A549 (cell line): ENCODE measurements around the gene EPHB6. TPM values are rescaled to one million over a fixed set of nuclear protein-coding genes. Genes with fewer than 3 reads are reported as not detected.

Source experiments
- ATAC-seq, 2 experiments: fragments of 200-7000 bp in 1 of 2; fragments of >200 bp in 1 of 2; cut with Nextera tagmentation in 1 of 2; cut with Tn5 transposase in 1 of 2; 3 replicates each; pipeline versions ENCODE4 v1.8.0 to v1.9.1; 2018 to 2020; ENCODE audit warnings: mild to moderate bottlenecking in 1 of 2, moderate library complexity in 1 of 2
- CTCF ChIA-PET: fragments of 300-600 bp; sonication (Branson Sonifier 250); formaldehyde crosslinking; extraction: SDS; loops from one replicate; lab custom pipeline; 2021; ENCODE audit warnings: antibody characterized with exemption, inconsistent platforms; lab: Yijun Ruan, JAX
- POLR2A ChIA-PET: fragments of 350-600 bp; formaldehyde crosslinking; extraction: SDS; loops from one replicate; lab custom pipeline; 2021; ENCODE audit warnings: antibody characterized with exemption, inconsistent platforms; lab: Yijun Ruan, JAX
- DNase-seq, 2 experiments: peaks; one replicate each; pipeline versions ENCODE4 v3.0.0 to v3.0.0-alpha.2; 2011 to 2016; ENCODE audit warnings: low read depth in 1 of 2, low spot score in 1 of 2
- FAIRE-seq: peaks from 2 replicates; lab custom pipeline; 2011; peaks lifted over from hg19 to GRCh38; lab: Jason Lieb, UNC
- H3K27ac ChIP-seq, 2 experiments: fragments of >200 bp; sonication (Bioruptor Twin); formaldehyde crosslinking; 3 replicates each; pipeline ENCODE4 v1.5.1; 2016 to 2017
- H3K4me1 ChIP-seq: fragments of >200 bp; sonication (Bioruptor Twin); formaldehyde crosslinking; 3 replicates; pipeline ENCODE4 v1.6.1; 2016
- H3K4me2 ChIP-seq: fragments of >200 bp; sonication (Bioruptor Twin); formaldehyde crosslinking; 3 replicates; pipeline ENCODE4 v1.6.1; 2016
- H3K4me3 ChIP-seq: fragments of >200 bp; sonication (Bioruptor Twin); formaldehyde crosslinking; 3 replicates; pipeline ENCODE4 v1.5.1; 2016
- H3K9me3 ChIP-seq: fragments of >200 bp; sonication (Bioruptor Twin); formaldehyde crosslinking; 3 replicates; pipeline ENCODE4 v1.6.1; 2016
- ATOH8 ChIP-seq: fragments of 250-450 bp; sonication (Bioruptor Pico); IDR thresholded peaks from 2 replicates; pipeline ENCODE4 v1.5.0; 2020; ENCODE audit warnings: low read depth, mild to moderate bottlenecking, moderate library complexity
- CEBPB ChIP-seq, 2 experiments: fragments of >200 bp in 1 of 2; sonication (Bioruptor Twin) in 1 of 2; formaldehyde crosslinking in 1 of 2; IDR thresholded peaks; 2 replicates each; pipeline ENCODE4 v1.6.1; 2012 to 2016
- CHD4 ChIP-seq: fragments of 200-600 bp; sonication (generic); IDR thresholded peaks from 2 replicates; pipeline ENCODE4 v1.6.1; 2016; ENCODE audit warnings: antibody characterized with exemption, mild to moderate bottlenecking, borderline replicate concordance
- E2F6 ChIP-seq: IDR thresholded peaks from 2 replicates; pipeline ENCODE4 v1.6.1; 2012; ENCODE audit warnings: low read depth, borderline replicate concordance
- EP300 ChIP-seq, 2 experiments: fragments of >200 bp; sonication (Bioruptor Twin); formaldehyde crosslinking; IDR thresholded peaks; 2 replicates in 1 of 2; 3 replicates in 1 of 2; pipeline ENCODE4 v1.6.1; 2016 to 2017
- ESRRA ChIP-seq: fragments of 150-350 bp; IDR thresholded peaks from 2 replicates; pipeline ENCODE4 v1.6.1; 2014; ENCODE audit warnings: mild to moderate bottlenecking, low read length, borderline replicate concordance
- FOSL2 ChIP-seq, 2 experiments: fragments of 450-650 bp in 1 of 2; fragments of >200 bp in 1 of 2; sonication (Bioruptor Twin) in 1 of 2; formaldehyde crosslinking; IDR thresholded peaks; 2 replicates each; pipeline versions ENCODE4 v1.5.0 to v1.6.1; 2016 to 2020; ENCODE audit warnings: mild to moderate bottlenecking in 1 of 2, moderate library complexity in 1 of 2
- FOXS1 ChIP-seq: fragments of 250-450 bp; sonication (Bioruptor Pico); IDR thresholded peaks from 2 replicates; pipeline ENCODE4 v1.5.0; 2020; ENCODE audit warnings: mild to moderate bottlenecking, moderate library complexity
- HOXB5 ChIP-seq: fragments of 250-450 bp; sonication (Bioruptor Pico); IDR thresholded peaks from 2 replicates; pipeline ENCODE4 v1.5.0; 2020; ENCODE audit warnings: mild to moderate bottlenecking, moderate library complexity
- JUN ChIP-seq, 2 experiments: fragments of >200 bp; sonication (Bioruptor Twin); formaldehyde crosslinking; IDR thresholded peaks; 2 replicates in 1 of 2; 3 replicates in 1 of 2; pipeline ENCODE4 v1.6.1; 2016 to 2017
- JUNB ChIP-seq: fragments of >200 bp; sonication (Bioruptor Twin); formaldehyde crosslinking; IDR thresholded peaks from 2 replicates; pipeline ENCODE4 v1.6.1; 2016
- KDM1A ChIP-seq: fragments of 200-600 bp; sonication (generic); IDR thresholded peaks from 2 replicates; pipeline ENCODE4 v1.6.1; 2016; ENCODE audit warnings: low read depth, mild to moderate bottlenecking
- MAFK ChIP-seq: fragments of 450-650 bp; IDR thresholded peaks from 2 replicates; pipeline ENCODE4 v1.6.1; 2014; ENCODE audit not compliant: partially characterized antibody
- NFE2L2 ChIP-seq: fragments of 150-350 bp; conservative IDR thresholded peaks from 2 replicates; pipeline ENCODE4 v1.6.1; 2014; ENCODE audit warnings: low read length
- NR3C1 ChIP-seq: fragments of >200 bp; sonication (Bioruptor Twin); formaldehyde crosslinking; IDR thresholded peaks from 3 replicates; pipeline ENCODE4 v1.6.1; 2017
- POLR2A ChIP-seq: IDR thresholded peaks from 2 replicates; pipeline ENCODE4 v1.6.1; 2012; ENCODE audit warnings: mild to moderate bottlenecking, low read length
- RFX5 ChIP-seq: fragments of 450-650 bp; IDR thresholded peaks from 2 replicates; pipeline ENCODE4 v1.7.1; 2014; ENCODE audit warnings: antibody characterized with exemption, mild to moderate bottlenecking, moderate library complexity
- RNF2 ChIP-seq: fragments of 200-600 bp; sonication (generic); IDR thresholded peaks from 2 replicates; pipeline ENCODE4 v1.6.1; 2016; ENCODE audit warnings: low read depth, mild to moderate bottlenecking, antibody characterized with exemption, moderate library complexity, borderline replicate concordance
- SMC3 ChIP-seq: fragments of >200 bp; sonication (Bioruptor Twin); formaldehyde crosslinking; IDR thresholded peaks from 3 replicates; pipeline ENCODE4 v1.6.1; 2018; ENCODE audit warnings: inconsistent platforms
- SREBF2 ChIP-seq: fragments of 450-650 bp; IDR thresholded peaks from 2 replicates; pipeline ENCODE4 v1.6.1; 2014; ENCODE audit warnings: mild to moderate bottlenecking, moderate library complexity
- ZNF302 ChIP-seq: fragments of 250-450 bp; sonication (Bioruptor Pico); IDR thresholded peaks from 2 replicates; pipeline ENCODE4 v1.9.0; 2021; ENCODE audit warnings: inconsistent platforms, mild to moderate bottlenecking, moderate library complexity
- WGBS: methylation state at CpG from one replicate; pipeline ENCODE4 v1.1.6; 2017; ENCODE audit errors: missing lambda C conversion rate; 5-methylcytosine and 5-hydroxymethylcytosine counted together
- polyA plus RNA-seq, 4 experiments: library from polyadenylated mRNA; depleted of rRNA in 3 of 4; stranded (reverse); fragments of >200 nt; fragmentation: RNase III in 1 of 4; extraction: RNeasy Plus Mini Kit Qiagen cat#74134 plus additional on column Dnase treatment in 1 of 4; gene quantifications; 2 replicates in 3 of 4; 3 replicates in 1 of 4; pipeline ENCODE4 v1.2.3, GENCODE V29; 2011 to 2017
- TF ChIP-seq, protein P1 (sequence below): fragments of >200 bp; sonication (Bioruptor Twin); formaldehyde crosslinking; IDR thresholded peaks from 3 replicates; pipeline ENCODE4 v1.5.1; 2016

Gene EPHB6
- polyA plus RNA-seq, 2 of the 4 experiments (the other 2 are of a cell fraction): 0.26 to 0.37 TPM

DNA sequence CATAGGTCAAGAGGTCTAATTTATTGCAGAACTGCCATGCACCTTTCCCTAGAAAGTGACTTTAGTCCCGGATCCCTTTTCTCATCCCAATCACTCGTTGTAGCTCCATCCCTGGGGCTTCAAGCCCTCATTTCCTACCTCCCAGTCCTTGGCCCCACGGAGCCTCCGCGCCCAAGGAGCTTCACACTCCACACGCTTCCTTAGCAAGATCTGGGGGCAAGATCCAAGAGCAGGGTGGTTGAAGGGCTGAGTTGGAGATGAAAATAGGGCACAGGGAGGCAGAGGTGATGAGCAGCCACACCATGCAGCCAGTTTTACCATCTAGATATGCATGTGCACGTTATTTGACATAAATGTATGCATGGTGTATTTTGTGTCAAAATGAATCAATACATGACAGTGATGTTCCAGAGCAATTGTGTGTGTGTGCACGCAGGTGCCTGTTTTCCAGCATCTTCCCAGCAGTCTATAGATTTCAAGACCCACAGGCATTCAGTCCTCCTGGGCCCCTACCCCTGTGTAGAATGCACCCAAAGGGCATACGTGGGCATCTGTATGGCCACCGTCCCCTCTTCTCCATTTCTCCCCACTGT is 36.7 kb downstream of the EPHB6 start:
- TF ChIP-seq CHD4 (no peak), HOXB5 (CRISPR knock-in tag) (no peak), E2F6 (no peak), FOXS1 (no peak), JUNB (no peak), ZNF302 (CRISPR knock-in tag) (no peak), EP300 (IDR thresholded peaks at IDR 0.05) (no peak), POLR2A (no peak), KDM1A (no peak), RFX5 (no peak), SREBF2 (no peak)
- TF ChIP-seq, protein P1, sequence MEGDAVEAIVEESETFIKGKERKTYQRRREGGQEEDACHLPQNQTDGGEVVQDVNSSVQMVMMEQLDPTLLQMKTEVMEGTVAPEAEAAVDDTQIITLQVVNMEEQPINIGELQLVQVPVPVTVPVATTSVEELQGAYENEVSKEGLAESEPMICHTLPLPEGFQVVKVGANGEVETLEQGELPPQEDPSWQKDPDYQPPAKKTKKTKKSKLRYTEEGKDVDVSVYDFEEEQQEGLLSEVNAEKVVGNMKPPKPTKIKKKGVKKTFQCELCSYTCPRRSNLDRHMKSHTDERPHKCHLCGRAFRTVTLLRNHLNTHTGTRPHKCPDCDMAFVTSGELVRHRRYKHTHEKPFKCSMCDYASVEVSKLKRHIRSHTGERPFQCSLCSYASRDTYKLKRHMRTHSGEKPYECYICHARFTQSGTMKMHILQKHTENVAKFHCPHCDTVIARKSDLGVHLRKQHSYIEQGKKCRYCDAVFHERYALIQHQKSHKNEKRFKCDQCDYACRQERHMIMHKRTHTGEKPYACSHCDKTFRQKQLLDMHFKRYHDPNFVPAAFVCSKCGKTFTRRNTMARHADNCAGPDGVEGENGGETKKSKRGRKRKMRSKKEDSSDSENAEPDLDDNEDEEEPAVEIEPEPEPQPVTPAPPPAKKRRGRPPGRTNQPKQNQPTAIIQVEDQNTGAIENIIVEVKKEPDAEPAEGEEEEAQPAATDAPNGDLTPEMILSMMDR: no peak
- no peaks in the 10 kb centered on the region for H3K9me3 ChIP-seq
- no peak for ATAC-seq
- no peak overlapping the region for H3K4me3 ChIP-seq
- no peak for DNase-seq
- H3K27ac ChIP-seq: no peak overlapping the region
- ChIA-PET CTCF (no interaction called here), POLR2A (no interaction called here)
- no peak overlapping the region for H3K4me2 ChIP-seq
- no peaks in the 10 kb centered on the region for H3K4me1 ChIP-seq
- no peak for FAIRE-seq
- WGBS: 42% methylated on average over 10 of the region's 10 CpGs

DNA sequence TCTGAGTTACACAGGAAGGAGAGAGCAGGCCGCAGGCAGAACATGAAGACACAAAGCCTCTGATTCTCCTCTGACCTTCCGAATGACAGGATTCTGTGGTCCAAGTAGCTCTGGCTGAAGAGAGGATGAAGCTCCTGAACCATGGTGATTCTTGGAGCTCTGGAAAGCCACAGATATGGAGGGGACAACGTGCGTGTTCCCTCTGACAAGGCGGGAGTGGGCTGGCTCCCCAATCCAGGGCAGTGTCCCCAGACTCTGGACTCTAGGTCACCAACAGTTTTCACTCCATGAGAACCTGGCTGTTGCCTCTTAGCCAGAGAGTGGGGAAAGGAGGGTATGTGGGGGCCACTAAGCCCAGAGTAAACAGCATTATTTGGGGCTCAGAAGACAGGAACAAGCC is 38.1 kb downstream of the EPHB6 start:
- CTCF ChIA-PET: interaction anchor here (0.8 to 0.9 kb wide), 2 partner anchors 27 to 322 kb away, joined by 3 to 4 read pairs; no protein-coding TSS in a partner anchor
- 48% methylated on average over 4 of the region's 5 CpGs for WGBS
- FAIRE-seq (no peak), ATAC-seq (no peak), DNase-seq (no peak)
- Histone ChIP-seq H3K4me1 (no peaks in the 10 kb centered on the region), H3K4me2 (no peak overlapping the region), H3K9me3 (no peaks in the 10 kb centered on the region)
- POLR2A ChIA-PET: no interaction called here
- TF ChIP-seq ATOH8 (no peak), NR3C1 (no peak), ESRRA (no peak), JUN (IDR thresholded peaks at IDR 0.05) (no peak), JUNB (no peak), FOSL2 (IDR thresholded peaks at IDR 0.05) (no peak), FOSL2 (CRISPR knock-in tag; IDR thresholded peaks at IDR 0.05) (no peak), CEBPB (IDR thresholded peaks at IDR 0.05) (no peak), RNF2 (no peak), EP300 (IDR thresholded peaks at IDR 0.05) (no peak), MAFK (no peak), NFE2L2 (no peak), SMC3 (no peak)
- TF ChIP-seq, all 56 proteins: peak for 0
- no peak overlapping the region for H3K4me3 ChIP-seq
- H3K27ac ChIP-seq: no peak overlapping the region
